ENCODE results near the gene STAT5B. TPM values are rescaled to one million over a fixed set of nuclear protein-coding genes. Genes with fewer than 3 reads are reported as not detected.

STAT5B gene
- total and polyA plus RNA-seq, 2 of the 13 experiments (the other 11 are each of a cell fraction or from before 2014, with no cell fraction given) = 21.0 to 42.8 TPM

GRCh38 chr17:42312285-42313130, 36.3 kb upstream of the STAT5B start (continued):
- TF ChIP-seq SETDB1 (CRISPR knock-in tag; IDR thresholded peaks at IDR 0.05; ENCODE audit: borderline replicate concordance) (no peak), MBD4 (IDR thresholded peaks at IDR 0.05; ENCODE audit: borderline replicate concordance, low read length) (no peak), ZBTB40 (IDR thresholded peaks at IDR 0.05) (no peak), ZBTB40 (CRISPR knock-in tag; IDR thresholded peaks at IDR 0.05) (peak; percentile 48), ZNF512 (CRISPR knock-in tag; IDR thresholded peaks at IDR 0.05) (no peak), SNAPC4 (CRISPR knock-in tag; IDR thresholded peaks at IDR 0.05) (peak; percentile 45; the same call in 1 of the 2 replicates), KLF6 (CRISPR knock-in tag; IDR thresholded peaks at IDR 0.05) (peak; percentile 50; the same call in 1 of the 2 replicates), CEBPZ (IDR thresholded peaks at IDR 0.05; ENCODE audit: low read length) (no peak)
